Measurements from ENCODE around the gene FBXO30.

GRCh38 chr6:145808239-145808638 is 6.4 kb downstream of the FBXO30 start:
- TF ChIP-seq, protein P1, sequence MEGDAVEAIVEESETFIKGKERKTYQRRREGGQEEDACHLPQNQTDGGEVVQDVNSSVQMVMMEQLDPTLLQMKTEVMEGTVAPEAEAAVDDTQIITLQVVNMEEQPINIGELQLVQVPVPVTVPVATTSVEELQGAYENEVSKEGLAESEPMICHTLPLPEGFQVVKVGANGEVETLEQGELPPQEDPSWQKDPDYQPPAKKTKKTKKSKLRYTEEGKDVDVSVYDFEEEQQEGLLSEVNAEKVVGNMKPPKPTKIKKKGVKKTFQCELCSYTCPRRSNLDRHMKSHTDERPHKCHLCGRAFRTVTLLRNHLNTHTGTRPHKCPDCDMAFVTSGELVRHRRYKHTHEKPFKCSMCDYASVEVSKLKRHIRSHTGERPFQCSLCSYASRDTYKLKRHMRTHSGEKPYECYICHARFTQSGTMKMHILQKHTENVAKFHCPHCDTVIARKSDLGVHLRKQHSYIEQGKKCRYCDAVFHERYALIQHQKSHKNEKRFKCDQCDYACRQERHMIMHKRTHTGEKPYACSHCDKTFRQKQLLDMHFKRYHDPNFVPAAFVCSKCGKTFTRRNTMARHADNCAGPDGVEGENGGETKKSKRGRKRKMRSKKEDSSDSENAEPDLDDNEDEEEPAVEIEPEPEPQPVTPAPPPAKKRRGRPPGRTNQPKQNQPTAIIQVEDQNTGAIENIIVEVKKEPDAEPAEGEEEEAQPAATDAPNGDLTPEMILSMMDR (conservative IDR thresholded peaks at IDR 0.05; ENCODE audit: low read depth, low read length), result no peak
- no peak for TF ChIP-seq EZH2 (IDR thresholded peaks at IDR 0.05; ENCODE audit: borderline replicate concordance, low read depth, low read length, poor library complexity, severe bottlenecking)

All from A673 (cell line).